GM19035 (cell line): ENCODE results near the gene TNK1.

Experiments used
- ATAC-seq: cut with Tn5 transposase; IDR thresholded peaks from one replicate; pipeline ENCODE4 v1.9.1; 2021; ENCODE audit not compliant: unreplicated experiment

The TNK1 gene

GRCh38 chr17:7408863-7409262 lies 28.0 kb downstream of the TNK1 start:
- ATAC-seq = no peak

- no peak for ATAC-seq
These were observed 28.8 kb downstream of the TNK1 start for GRCh38 chr17:7409716-7410115.

- no peak for ATAC-seq
These were observed 29.9 kb downstream of the TNK1 start for GRCh38 chr17:7410634-7411426.

GRCh38 chr17:7411427-7411750 lies 30.5 kb downstream of the TNK1 start:
- ATAC-seq = no peak

- ATAC-seq = no peak
These were observed 32.6 kb downstream of the TNK1 start for GRCh38 chr17:7413346-7413985.

GRCh38 chr17:7414837-7415236 lies 33.9 kb downstream of the TNK1 start:
- ATAC-seq = no peak

GRCh38 chr17:7415784-7416183 lies 34.9 kb downstream of the TNK1 start:
- ATAC-seq = no peak

GRCh38 chr17:7416323-7416722 lies 35.4 kb downstream of the TNK1 start:
- no peak for ATAC-seq

GRCh38 chr17:7417056-7417655 lies 36.3 kb downstream of the TNK1 start:
- no peak for ATAC-seq

- ATAC-seq = no peak
These were observed 37.7 kb downstream of the TNK1 start for GRCh38 chr17:7418472-7419152.

- no peak for ATAC-seq
These were observed 39.1 kb downstream of the TNK1 start, which contains the start of gene SPEM1 for GRCh38 chr17:7419819-7420610. SPEM1 (plus strand) TSS chr17:7420324; CDS start chr17:7420385, 61 bp downstream.

GRCh38 chr17:7421186-7421585 lies 40.3 kb downstream of the TNK1 start:
- no peak for ATAC-seq

GRCh38 chr17:7423679-7424078 lies 42.8 kb downstream of the TNK1 start:
- ATAC-seq = no peak

- no peak for ATAC-seq
These were observed 44.4 kb downstream of the TNK1 start, which contains the start of gene SPEM2 for GRCh38 chr17:7425316-7425715. SPEM2 (plus strand) TSS chr17:7425616; CDS start chr17:7425689, 73 bp downstream.

GRCh38 chr17:7425756-7426155 lies 44.9 kb downstream of the TNK1 start:
- no peak for ATAC-seq

GRCh38 chr17:7426203-7426863 lies 45.4 kb downstream of the TNK1 start:
- ATAC-seq = no peak

- ATAC-seq = no peak
These were observed 46.1 kb downstream of the TNK1 start for GRCh38 chr17:7426896-7427489.

- no peak for ATAC-seq
These were observed 46.7 kb downstream of the TNK1 start for GRCh38 chr17:7427549-7427948.

- ATAC-seq = no peak
These were observed 47.7 kb downstream of the TNK1 start, which contains the start of gene SPEM3 for GRCh38 chr17:7428557-7428956. SPEM3 (plus strand) TSS chr17:7428857; CDS start chr17:7428903, 46 bp downstream.

- no peak for ATAC-seq
These were observed 48.8 kb downstream of the TNK1 start for GRCh38 chr17:7429722-7430121.
